ENCODE data around the gene ATP1B3.

GRCh38 chr3:141909408-141909807, 33.0 kb downstream of the ATP1B3 start:
- TF ChIP-seq, protein P1, sequence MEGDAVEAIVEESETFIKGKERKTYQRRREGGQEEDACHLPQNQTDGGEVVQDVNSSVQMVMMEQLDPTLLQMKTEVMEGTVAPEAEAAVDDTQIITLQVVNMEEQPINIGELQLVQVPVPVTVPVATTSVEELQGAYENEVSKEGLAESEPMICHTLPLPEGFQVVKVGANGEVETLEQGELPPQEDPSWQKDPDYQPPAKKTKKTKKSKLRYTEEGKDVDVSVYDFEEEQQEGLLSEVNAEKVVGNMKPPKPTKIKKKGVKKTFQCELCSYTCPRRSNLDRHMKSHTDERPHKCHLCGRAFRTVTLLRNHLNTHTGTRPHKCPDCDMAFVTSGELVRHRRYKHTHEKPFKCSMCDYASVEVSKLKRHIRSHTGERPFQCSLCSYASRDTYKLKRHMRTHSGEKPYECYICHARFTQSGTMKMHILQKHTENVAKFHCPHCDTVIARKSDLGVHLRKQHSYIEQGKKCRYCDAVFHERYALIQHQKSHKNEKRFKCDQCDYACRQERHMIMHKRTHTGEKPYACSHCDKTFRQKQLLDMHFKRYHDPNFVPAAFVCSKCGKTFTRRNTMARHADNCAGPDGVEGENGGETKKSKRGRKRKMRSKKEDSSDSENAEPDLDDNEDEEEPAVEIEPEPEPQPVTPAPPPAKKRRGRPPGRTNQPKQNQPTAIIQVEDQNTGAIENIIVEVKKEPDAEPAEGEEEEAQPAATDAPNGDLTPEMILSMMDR (IDR thresholded peaks at IDR 0.05; ENCODE audit: low read depth, low read length), result no peak
- no peak for TF ChIP-seq POLR2A (IDR thresholded peaks at IDR 0.05; ENCODE audit: extremely low read depth, insufficient read length)
- TF ChIP-seq MYC (IDR thresholded peaks at IDR 0.05; ENCODE audit: low read depth, low read length), result no peak
